Ovary (tissue), 9 donors: ENCODE data around the gene ELF5. TPM values are rescaled to one million over a fixed set of nuclear protein-coding genes. Genes with fewer than 3 reads are reported as not detected.

ENCODE experiments used
- DNase-seq, 5 donors: peaks; one replicate each; pipeline ENCODE4 v3.0.0-alpha.2; 2019 to 2020
- H3K27ac ChIP-seq, 2 donors: fragments of 200-600 bp; one replicate each; pipeline versions ENCODE4 v1.5.1 to v1.8.0; 2019 to 2022
- H3K27me3 ChIP-seq: fragments of 200-600 bp; one replicate; pipeline ENCODE4 v1.8.0; 2022
- H3K36me3 ChIP-seq: fragments of 200-600 bp; sonication (generic); one replicate; pipeline ENCODE4 v1.5.1; 2019
- H3K4me1 ChIP-seq: one replicate; pipeline ENCODE4 v1.8.1; 2013; ENCODE audit warnings: mild to moderate bottlenecking, moderate library complexity; ENCODE audit not compliant: insufficient read depth
- H3K4me3 ChIP-seq: fragments of 200-600 bp; sonication (generic); one replicate; pipeline ENCODE4 v1.5.1; 2017
- H3K9me3 ChIP-seq, 2 donors: fragments of 200-600 bp in 1 of 2; sonication (generic) in 1 of 2; one replicate each; pipeline versions ENCODE4 v1.5.1 to v1.8.1; 2013 to 2019; ENCODE audit warnings: mild to moderate bottlenecking in 1 of 2, moderate library complexity in 1 of 2
- CTCF ChIP-seq, 3 donors: fragments of 450-650 bp in 2 of 3; fragments of 200-600 bp in 1 of 3; IDR thresholded peaks; one replicate each; pipeline versions ENCODE4 v1.5.1 to v1.8.0; 2016 to 2022; ENCODE audit warnings: antibody characterized with exemption in 3 of 3, mild to moderate bottlenecking in 1 of 3
- EP300 ChIP-seq: sonication (generic); formaldehyde crosslinking; IDR thresholded peaks from one replicate; pipeline ENCODE4 v1.6.1; 2017; ENCODE audit warnings: antibody characterized with exemption
- POLR2A ChIP-seq: fragments of 450-650 bp; IDR thresholded peaks from one replicate; pipeline ENCODE4 v1.6.1; 2017; ENCODE audit warnings: antibody characterized with exemption, mild to moderate bottlenecking, moderate library complexity
- WGBS, 3 donors: extraction: QIAGEN DNeasy Blood & Tissue Kit in 1 of 3; methylation state at CpG; one replicate each; pipeline versions ENCODE4 v1.1.5 to v1.1.7; 2013 to 2017; 5-methylcytosine and 5-hydroxymethylcytosine counted together
- intact Hi-C, 4 donors: fragments of 100-400 bp; cut with DNase I; formaldehyde crosslinking; loops; one replicate each; pipeline versions ENCODE4 v1.11.0 to v1.15.1; 2022 to 2023
- polyA plus RNA-seq, 2 donors: library from polyadenylated mRNA; stranded (reverse); fragments of 200-250 nt in 1 of 2; fragments of 350-450 nt in 1 of 2; fragmentation: Illumina TruSeq in 1 of 2; extraction: RNeasy Lipid Tissue Mini Kit (QIAGEN cat#74804) in 1 of 2; gene quantifications; one replicate each; pipeline ENCODE4 v1.2.3, GENCODE V29; 2013 to 2014
- total RNA-seq, 7 donors: library from RNA; depleted of rRNA in 2 of 7; stranded (reverse); fragments of >200 nt in 2 of 7; fragmentation: NEBNext Ultra II Directional in 3 of 7; extraction: Animal tissue kit (Norgen Biotek cat#: 25700) in 3 of 7; gene quantifications; one replicate each; pipeline versions ENCODE4 v1.1.0 to v1.2.4, GENCODE V29; 2016 to 2023
- donor health status: DM: no; HTN: no; CAD: no; lungs with moderate emphysema.
- donor health status: DM: no; HTN: no; CAD: no.
- donor health status: Bipolar disorder and iron deficiency.
- donor health status: DM: yes; HTN: yes; CAD: no.
- donor health status: DM: no; HTN: no; CAD: no.
- donor health status: DM: yes; HTN: yes; CAD: no.

ELF5 gene
- total and polyA plus RNA-seq, 9 donors, result not detected

DNA sequence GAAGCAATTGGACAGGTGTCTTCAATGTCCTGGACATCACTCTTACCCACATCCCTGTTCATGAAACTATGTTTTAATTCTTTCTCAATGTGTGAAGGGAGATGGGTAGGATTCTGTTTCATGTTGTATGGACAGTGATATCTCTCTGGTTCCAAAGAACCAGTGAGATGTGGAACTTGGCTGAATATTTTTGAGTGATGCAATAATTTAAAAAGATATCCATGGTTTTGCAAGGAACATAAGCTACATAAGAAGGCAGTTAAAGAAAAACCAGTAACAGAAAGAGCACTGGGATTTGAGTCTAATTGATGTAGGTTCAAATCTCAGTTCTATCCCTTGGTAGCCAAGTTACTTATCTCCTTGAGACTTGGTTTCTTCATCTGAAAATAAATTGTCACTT lies 7.7 kb upstream of the ELF5 start:
- DNase-seq, result no peak
- Histone ChIP-seq H3K4me1 (no peaks in the 10 kb centered on the region), H3K9me3 (no peaks in the 10 kb centered on the region), H3K27me3 (no peaks in the 10 kb centered on the region), H3K27ac (no peak overlapping the region), H3K36me3 (no peaks in the 10 kb centered on the region), H3K4me3 (no peak overlapping the region)
- no peak for TF ChIP-seq EP300
- intact Hi-C loops, result no loop called here

GRCh38 chr11:34519595-34520235 lies 6.1 kb upstream of the ELF5 start:
- no peak for DNase-seq
- Histone ChIP-seq H3K4me1 (no peaks in the 10 kb centered on the region), H3K4me3 (no peak overlapping the region), H3K36me3 (no peaks in the 10 kb centered on the region), H3K9me3 (no peaks in the 10 kb centered on the region), H3K27ac (no peak overlapping the region), H3K27me3 (no peaks in the 10 kb centered on the region)
- intact Hi-C loops, result no loop called here
- TF ChIP-seq EP300, result no peak
- 75 to 88% (median 77%) methylated on average over 2 of the region's 2 CpGs for WGBS, 3 donors

- TF ChIP-seq CTCF (IDR thresholded peaks at IDR 0.05) (no peak), POLR2A (no peak), EP300 (no peak)
- H3K27ac ChIP-seq, result no peak overlapping the region
- no peaks in the 10 kb centered on the region for H3K4me1 ChIP-seq
- H3K9me3 ChIP-seq, result no peaks in the 10 kb centered on the region
- no peaks in the 10 kb centered on the region for H3K36me3 ChIP-seq
- intact Hi-C loops, result no loop called here
- 85 to 87% (median 87%) methylated on average over 6 of the region's 6 CpGs for WGBS, 3 donors
- H3K27me3 ChIP-seq, result no peaks in the 10 kb centered on the region
- H3K4me3 ChIP-seq, result no peak overlapping the region
- DNase-seq, result no peak
These were observed 2.9 kb upstream of the ELF5 start for GRCh38 chr11:34516247-34517040.

GRCh38 chr11:34514597-34514996 lies 1.0 kb upstream of the ELF5 start:
- H3K27ac ChIP-seq, result no peak overlapping the region
- intact Hi-C loops, result no loop called here
- no peaks in the 10 kb centered on the region for H3K27me3 ChIP-seq
- DNase-seq, result no peak
- WGBS, 3 donors, result 76 to 86% (median 81%) methylated on average over 7 of the region's 7 CpGs
- H3K4me3 ChIP-seq, result no peak overlapping the region
- H3K4me1 ChIP-seq, result no peaks in the 10 kb centered on the region
- H3K36me3 ChIP-seq, result no peaks in the 10 kb centered on the region
- TF ChIP-seq POLR2A (no peak), CTCF (IDR thresholded peaks at IDR 0.05) (no peak), EP300 (no peak)
- H3K9me3 ChIP-seq, result no peaks in the 10 kb centered on the region

DNA sequence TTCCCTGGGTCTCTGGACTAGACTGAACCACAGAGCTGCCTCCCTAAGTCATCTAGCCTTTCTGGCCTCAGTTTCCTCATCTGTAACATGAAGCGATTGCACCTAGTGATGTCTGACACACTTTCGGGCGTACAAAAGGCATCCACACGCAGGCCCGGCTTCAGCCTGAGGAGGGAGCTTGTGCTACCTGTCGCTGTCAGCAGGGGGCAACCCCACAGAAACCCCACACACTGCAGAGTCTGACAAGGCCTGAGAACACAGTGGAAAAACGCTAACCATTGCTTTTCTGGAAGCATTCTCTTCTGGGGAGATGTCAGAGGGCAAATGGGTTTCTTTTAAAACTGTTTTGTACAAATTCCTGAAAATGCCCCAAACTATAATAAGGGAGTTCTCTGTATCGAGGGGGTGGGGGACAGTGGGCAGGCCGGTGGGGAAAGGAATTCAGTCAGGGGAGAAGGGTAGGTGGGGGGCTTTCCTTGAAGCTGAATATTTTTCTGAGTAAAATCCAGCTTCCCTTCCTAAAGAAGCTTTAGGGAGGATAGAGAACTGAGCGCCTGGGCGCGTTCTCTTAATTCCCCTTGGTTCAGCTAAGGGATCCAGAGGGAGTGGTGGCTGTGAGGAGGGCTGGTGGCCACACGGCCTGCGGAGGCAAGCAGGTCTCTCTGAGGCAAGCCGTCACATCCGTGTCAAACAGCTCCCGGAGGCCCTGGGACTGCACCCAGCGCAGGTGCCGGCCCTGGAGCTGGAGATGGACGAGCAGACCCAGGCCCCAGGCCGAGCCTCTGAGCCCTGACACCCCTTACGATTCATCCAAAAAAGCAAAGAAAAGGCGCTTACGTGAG lies 533 bp downstream of the ELF5 start:
- Histone ChIP-seq H3K9me3 (no peaks in the 10 kb centered on the region), H3K4me3 (no peak overlapping the region), H3K36me3 (no peaks in the 10 kb centered on the region), H3K27me3 (no peaks in the 10 kb centered on the region), H3K27ac (no peak overlapping the region), H3K4me1 (no peaks in the 10 kb centered on the region)
- no peak for DNase-seq
- intact Hi-C loops, result no loop called here
- 54 to 65% (median 59%) methylated on average over 24 of the region's 24 CpGs for WGBS, 3 donors
- TF ChIP-seq CTCF (IDR thresholded peaks at IDR 0.05), result no peak
